ENCODE results near the gene NUBP2.

Gene NUBP2

DNA sequence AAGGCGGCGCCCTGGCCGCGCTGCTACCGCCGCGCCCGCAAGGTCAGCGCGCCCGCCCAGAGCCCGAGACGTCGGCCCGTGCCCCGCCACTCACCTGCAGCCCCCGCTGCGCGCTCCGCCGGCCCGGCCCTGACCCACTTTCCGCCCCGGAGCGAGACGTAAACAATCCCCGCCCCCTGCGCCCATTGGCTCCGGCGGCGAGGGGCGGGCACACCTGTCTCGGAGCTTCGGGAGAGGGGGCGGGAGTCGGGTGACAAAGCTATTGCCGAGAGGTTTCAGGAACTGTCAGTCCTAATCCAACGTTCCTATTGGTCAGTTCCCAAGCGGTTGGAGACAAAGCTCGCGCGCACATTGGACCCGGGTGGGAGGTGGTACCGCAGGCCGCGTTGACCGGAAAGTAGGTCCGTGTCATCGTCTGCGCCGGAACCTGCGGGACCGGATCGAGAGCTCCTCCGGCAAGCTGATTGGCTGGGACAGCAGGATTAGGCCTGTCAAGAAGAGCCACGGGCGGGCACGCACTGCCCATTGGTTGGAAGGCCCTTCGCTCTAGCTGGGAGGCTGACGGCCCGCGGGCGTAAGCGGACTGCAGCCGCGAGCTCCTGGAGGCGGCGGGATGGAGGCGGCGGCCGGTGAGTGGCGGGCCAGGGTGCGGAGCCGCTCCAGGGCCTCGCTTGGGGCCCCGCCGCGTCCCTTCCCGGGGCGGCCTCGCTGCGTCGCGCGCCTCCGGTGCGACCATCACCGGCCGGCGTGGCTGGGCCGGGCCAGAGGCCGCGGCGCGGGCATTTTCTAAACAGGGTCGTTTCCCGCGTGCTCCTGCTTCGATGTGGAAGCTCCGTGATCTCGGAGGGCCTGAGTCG, at the start of gene NUBP2, which contains the start of gene SPSB3:
Gene NUBP2, plus strand, starts transcription at position 553 of the 857 bp plus-strand sequence. Its CDS starts 61 bp downstream, at position 614.
Gene SPSB3, minus strand, starts transcription at position 164 of the 857 bp plus-strand sequence. CDS start 1,088 bp downstream, outside the sequence.
- peak; percentile 96 to 97 for DNase-seq (ENCODE audit: low read depth in 2 of 2)

DNA sequence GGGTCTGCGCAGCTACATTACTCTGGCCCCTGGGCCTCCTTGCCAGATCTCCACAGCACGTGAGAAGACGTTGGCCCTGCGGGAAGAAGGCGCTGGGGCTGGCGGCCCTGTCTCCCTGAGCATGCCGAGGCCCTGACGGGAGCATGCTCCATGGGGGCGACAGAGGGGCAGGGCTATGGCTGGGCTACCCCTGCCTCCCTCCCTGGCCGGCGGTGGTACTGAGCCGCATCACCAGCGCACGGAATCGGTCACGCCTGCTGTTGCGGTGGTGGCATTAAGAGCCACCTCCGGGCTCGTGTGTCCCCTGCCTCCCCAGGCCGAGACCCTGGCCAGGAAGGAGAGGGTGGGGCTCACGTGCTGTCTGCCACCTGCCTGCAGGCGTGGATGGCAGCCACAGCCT, 48.6 kb upstream of the NUBP2 start:
- DNase-seq (ENCODE audit: low read depth in 2 of 2) = no peak

GRCh38 chr16:1734816-1735215, 47.9 kb upstream of the NUBP2 start:
- DNase-seq (ENCODE audit: low read depth in 2 of 2) = no peak

DNA sequence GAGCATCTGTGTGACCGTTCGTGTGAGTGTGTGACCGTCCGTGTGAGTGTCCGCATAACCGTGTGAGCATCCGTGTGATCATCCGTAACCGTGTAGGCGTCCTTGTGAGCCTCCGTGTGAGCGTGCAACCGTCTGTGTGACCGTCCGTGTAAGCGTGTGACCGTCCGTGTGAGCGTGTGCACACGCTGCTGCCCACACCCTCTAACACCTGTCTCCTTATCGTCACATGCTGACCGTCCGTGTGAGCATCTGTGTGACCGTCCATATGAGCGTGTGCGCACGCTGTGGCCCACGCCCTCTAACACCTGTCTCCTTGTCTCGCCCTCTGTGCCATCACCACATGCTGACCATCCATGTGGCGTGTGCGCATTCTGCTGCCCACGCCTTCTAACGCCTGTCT, 42.5 kb upstream of the NUBP2 start:
- DNase-seq (ENCODE audit: low read depth in 2 of 2) = no peak

- no peak for DNase-seq (ENCODE audit: low read depth in 2 of 2)
Measured at GRCh38 chr16:1740781-1741490, 41.8 kb upstream of the NUBP2 start.

DNA sequence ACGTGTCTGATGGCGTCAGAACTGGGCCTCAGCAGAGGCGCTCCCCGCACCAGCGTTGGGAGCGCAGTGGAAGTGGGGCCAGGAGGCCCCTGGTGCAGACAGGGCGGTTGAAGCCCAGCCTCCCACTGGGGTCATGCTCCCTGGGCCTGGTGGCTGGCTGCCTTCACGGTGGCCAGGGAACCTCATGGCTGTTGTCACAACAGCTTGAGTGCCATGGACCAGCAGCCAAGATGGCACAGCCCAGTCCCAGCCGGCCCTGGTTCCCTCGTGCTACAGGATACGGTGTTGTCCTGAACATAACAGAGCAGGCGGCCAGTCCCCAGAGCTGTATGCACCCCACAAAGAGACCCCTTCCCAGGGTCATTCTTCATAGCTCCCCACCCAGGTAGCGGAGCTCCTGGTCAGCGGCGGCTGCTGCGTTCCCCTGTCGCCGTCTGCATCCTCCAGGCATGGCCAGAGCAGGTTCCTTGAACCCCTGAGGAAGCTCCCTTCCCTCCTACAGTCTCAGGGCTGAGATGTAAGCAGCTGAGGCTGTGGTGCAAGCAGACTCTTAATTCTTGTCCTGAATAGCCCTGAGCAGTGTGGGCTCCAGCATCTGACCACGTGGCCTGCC, 41.1 kb upstream of the NUBP2 start:
- no peak for DNase-seq (ENCODE audit: low read depth in 2 of 2)

DNA sequence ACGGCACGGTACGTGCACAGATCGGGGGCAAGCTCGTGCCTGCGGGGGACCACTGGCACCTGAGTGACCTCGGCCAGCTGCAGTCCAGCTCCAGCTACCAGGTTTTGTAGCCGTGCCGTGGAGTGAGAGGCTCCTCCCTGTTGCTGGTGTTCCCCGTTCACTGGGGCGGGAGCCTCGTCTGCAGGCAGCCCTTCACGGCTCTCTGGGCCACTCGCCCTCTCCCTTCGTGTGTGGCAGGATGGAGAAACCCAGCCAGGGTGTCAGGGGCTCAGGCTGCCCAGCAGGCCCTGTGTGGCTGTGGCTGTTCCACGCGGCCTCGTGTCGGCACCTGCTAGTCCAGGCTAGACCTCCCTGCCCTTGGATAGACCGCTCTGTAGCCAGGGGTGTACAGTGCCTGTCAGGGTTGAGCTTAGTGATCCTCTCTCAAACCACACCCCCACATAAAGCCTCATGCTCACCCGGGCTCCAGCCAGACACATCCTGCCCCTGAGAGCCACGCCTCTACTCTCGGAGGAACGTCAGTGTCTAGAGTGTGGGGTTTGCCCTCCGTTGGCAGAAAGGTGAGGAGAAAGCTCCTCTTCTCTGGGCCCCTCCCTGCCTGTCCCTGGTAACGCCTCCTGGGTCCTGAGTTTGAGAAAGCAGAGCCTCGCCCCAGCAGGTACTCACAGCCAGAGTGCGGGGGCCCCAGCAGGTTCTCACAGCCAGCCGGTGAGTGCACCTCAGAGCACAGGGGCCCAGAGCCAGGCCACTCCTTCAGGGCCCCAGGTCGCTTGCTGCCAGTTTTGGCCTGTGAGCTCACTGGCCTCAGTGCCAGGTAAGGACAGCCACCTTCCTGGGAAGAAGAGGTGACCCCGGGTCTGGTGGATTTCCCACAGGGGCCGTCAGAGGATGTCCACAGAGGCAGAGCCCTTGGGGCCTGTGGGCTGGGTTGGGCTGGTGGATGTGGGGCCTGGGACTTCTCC, 39.1 kb upstream of the NUBP2 start:
- no peak for DNase-seq (ENCODE audit: low read depth in 2 of 2)

DNA sequence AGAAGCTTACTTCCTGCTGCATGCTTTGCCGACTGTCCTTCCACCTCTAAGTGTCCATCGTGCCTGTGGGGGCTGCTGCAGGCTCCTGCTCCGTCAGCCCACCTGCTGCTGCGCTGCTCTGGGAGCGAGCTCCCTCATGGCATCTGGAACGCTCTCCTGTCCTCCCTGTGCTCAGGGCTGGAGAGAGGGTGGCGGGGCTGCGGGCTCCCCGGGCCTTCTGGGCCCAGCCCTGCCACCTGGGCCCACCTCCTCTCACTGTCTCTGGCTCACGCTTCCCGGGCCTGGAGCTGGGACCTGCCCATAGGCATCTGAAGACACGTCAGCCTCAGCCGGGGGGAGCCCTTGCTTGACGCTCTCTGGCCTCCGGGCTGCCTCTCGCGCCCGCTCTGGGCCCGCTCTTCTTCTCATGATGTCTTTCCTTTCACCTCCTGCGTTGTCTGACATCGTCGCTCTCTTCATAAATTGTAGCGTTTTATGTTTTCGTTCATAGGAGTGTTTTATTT, 38.4 kb upstream of the NUBP2 start:
- DNase-seq (ENCODE audit: low read depth in 2 of 2) = no peak

GRCh38 chr16:1745181-1745899, 37.4 kb upstream of the NUBP2 start:
- DNase-seq (ENCODE audit: low read depth in 2 of 2) = no peak

- DNase-seq (ENCODE audit: low read depth in 2 of 2) = no peak
Measured at GRCh38 chr16:1745900-1746692, 36.7 kb upstream of the NUBP2 start.

- DNase-seq (ENCODE audit: low read depth in 2 of 2) = no peak
Measured at GRCh38 chr16:1746693-1747195, 36.0 kb upstream of the NUBP2 start.

DNA sequence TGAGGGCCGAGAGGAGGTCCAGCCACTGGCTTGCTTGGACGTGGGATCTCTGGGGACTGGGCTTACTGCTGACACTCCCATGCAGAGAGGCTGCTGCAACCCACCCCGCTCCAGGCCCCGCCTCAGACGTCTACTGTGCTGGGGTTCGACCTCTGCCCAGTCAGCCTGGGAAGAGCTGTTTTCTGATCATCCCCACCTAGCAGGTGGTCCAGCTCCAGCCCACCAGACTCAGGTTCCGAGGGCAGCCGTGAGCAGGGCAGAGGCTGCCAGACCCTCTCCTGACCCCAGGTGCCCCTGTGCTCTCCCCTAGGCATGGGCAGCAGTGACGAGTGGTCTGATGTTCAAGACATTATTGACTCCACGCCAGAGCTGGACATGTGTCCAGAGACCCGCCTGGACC, 34.8 kb upstream of the NUBP2 start:
- no peak for DNase-seq (ENCODE audit: low read depth in 2 of 2)

- DNase-seq (ENCODE audit: low read depth in 2 of 2) = no peak
Measured at GRCh38 chr16:1749152-1750117, 33.3 kb upstream of the NUBP2 start.

DNA sequence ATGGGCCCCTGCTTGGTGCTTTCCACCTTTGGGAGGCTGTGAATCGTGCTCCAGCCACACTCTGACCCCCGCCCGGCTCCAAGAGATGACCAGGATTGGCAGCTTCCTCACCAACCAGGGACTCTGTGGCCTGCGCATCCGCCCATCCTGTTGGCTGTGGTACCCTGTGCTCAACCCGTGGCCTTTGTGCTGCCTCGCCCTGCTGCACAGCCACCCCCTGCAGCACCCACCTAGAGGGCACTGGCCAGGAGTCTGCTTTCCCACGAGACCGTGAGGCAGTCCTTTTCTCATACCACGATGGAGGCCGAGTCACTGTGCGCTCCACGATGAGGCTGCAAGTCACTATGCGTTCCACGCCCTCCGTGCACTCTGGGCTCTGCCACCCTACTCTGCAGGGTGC, 30.8 kb upstream of the NUBP2 start:
- no peak for DNase-seq (ENCODE audit: low read depth in 2 of 2)

DNA sequence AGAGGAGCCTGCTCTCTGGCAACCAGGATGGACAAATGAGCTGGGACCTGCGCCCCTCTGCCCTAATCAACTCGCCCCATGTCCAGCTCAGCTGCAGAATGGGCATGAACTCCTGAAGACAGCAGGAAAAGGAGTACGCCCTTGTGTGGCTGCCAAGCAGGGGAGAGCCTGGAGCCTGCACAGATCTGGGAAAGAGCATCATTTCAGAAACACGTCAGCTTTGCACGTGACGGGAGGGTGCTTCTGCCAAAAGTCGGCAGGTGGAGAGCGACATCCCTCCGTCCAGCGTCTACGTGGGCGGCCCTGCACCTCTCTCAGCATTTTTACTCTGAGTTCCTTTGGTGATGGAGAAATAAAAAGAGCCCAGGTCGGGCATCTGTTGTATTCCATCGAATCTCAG, 29.9 kb upstream of the NUBP2 start:
- no peak for DNase-seq (ENCODE audit: low read depth in 2 of 2)

DNA sequence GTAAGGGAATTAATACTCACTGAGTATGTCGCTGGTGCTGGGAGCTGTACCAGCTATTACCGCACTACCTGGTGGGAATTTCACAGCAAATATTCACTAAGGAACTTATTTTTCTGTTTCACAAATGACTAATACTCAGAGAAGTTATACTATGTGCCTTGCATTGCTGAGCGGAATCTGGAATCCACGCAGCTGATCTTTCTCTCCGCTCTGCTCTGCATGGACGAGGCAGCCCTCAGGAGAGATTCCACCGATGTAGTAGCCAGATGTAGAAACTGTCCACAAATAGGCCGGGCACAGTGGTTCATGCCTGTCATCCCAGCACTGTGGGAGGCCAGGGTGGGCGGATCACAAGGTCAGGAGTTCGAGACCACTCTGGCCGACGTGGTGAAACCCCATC, 28.6 kb upstream of the NUBP2 start:
- DNase-seq (ENCODE audit: low read depth in 2 of 2) = no peak

GRCh38 chr16:1757714-1758461, 24.9 kb upstream of the NUBP2 start:
- DNase-seq (ENCODE audit: low read depth in 2 of 2) = no peak

- DNase-seq (ENCODE audit: low read depth in 2 of 2) = no peak
Measured at GRCh38 chr16:1758923-1759322, 23.8 kb upstream of the NUBP2 start.
